K562 (cell line): Measurements from ENCODE around the gene CEL. TPM values are rescaled to one million over a fixed set of nuclear protein-coding genes. Genes with fewer than 3 reads are reported as not detected.

Source experiments
- ATAC-seq: fragments of 200-7000 bp; cut with Tn5 transposase; 3 replicates; pipeline ENCODE4 v1.9.1; 2020; ENCODE audit warnings: moderate library complexity
- BruUV-seq: library from RNA; stranded (reverse); fragments of 400-500 nt; replicated peaks from 2 replicates; lab custom pipeline; 2021; lab: Mats Ljungman, UMichigan
- CTCF ChIA-PET: fragments of 300-600 bp; formaldehyde crosslinking; extraction: SDS; loops from one replicate; lab custom pipeline; 2021; ENCODE audit warnings: low intra/inter-chr PET ratio; lab: Yijun Ruan, JAX
- POLR2A ChIA-PET: fragments of 300-600, 350-650 bp; sonication (Branson Sonifier 250); formaldehyde crosslinking; extraction: SDS; loops from one replicate; lab custom pipeline; 2021; ENCODE audit warnings: antibody characterized with exemption, inconsistent platforms; lab: Yijun Ruan, JAX
- DNase-seq, 4 experiments: peaks; one replicate each; pipeline versions ENCODE4 v3.0.0 to v3.0.0-alpha.2; 2011 to 2018; ENCODE audit warnings: low spot score in 3 of 4, mixed read lengths in 3 of 4; ENCODE audit errors: extremely low read depth in 1 of 4
- FAIRE-seq: peaks from 2 replicates; lab custom pipeline; 2011; peaks lifted over from hg19 to GRCh38; lab: Jason Lieb, UNC
- H2AFZ ChIP-seq: 2 replicates; pipeline ENCODE4 v1.6.0; 2011; ENCODE audit warnings: low read depth, low read length, control low read depth, inconsistent platforms
- H3K27ac ChIP-seq: fragments of 200-600 bp; 3 replicates; pipeline ENCODE4 v1.8.0; 2011; ENCODE audit warnings: low read depth, mild to moderate bottlenecking, control low read depth, inconsistent platforms, low read length, moderate library complexity, mixed read lengths; ENCODE audit errors: extremely low read depth
- H3K27me3 ChIP-seq, 2 experiments: fragments of 300-600 bp in 1 of 2; 2 replicates in 1 of 2; 3 replicates in 1 of 2; pipeline versions ENCODE4 v1.6.0 to v1.8.0; 2011; ENCODE audit warnings: inconsistent platforms in 2 of 2, low read length in 2 of 2, mild to moderate bottlenecking in 1 of 2, mixed read lengths in 1 of 2, moderate library complexity in 1 of 2; ENCODE audit not compliant: control insufficient read depth in 2 of 2, insufficient read depth in 2 of 2
- H3K36me3 ChIP-seq: fragments of 300-600 bp; 3 replicates; pipeline ENCODE4 v1.8.0; 2011; ENCODE audit warnings: mild to moderate bottlenecking, low read length, inconsistent platforms; ENCODE audit not compliant: control insufficient read depth, insufficient read depth
- H3K4me1 ChIP-seq, 2 experiments: fragments of 200-600 bp in 1 of 2; replicated peaks in 1 of 2; 2 replicates in 1 of 2; 3 replicates in 1 of 2; pipeline versions ENCODE4 v1.5.1 to v1.8.0; 2011; ENCODE audit warnings: inconsistent platforms in 2 of 2, low read length in 2 of 2, mild to moderate bottlenecking in 1 of 2, mixed read lengths in 1 of 2, moderate library complexity in 1 of 2; ENCODE audit not compliant: control insufficient read depth in 2 of 2, insufficient read depth in 2 of 2
- H3K4me2 ChIP-seq: 2 replicates; pipeline ENCODE4 v1.6.1; 2011; ENCODE audit warnings: low read length, control low read depth, inconsistent platforms, mixed read lengths; ENCODE audit not compliant: insufficient read depth
- H3K4me3 ChIP-seq: fragments of 200-600 bp; sonication (generic), shearing (Covaris generic); 2 replicates; pipeline ENCODE4 v1.5.1; 2016; ENCODE audit warnings: control low read depth, inconsistent platforms
- H3K79me2 ChIP-seq: fragments of 200-600 bp; 3 replicates; pipeline ENCODE4 v1.8.0; 2011; ENCODE audit warnings: low read length, inconsistent platforms; ENCODE audit not compliant: control insufficient read depth, insufficient read depth
- H3K9ac ChIP-seq, 2 experiments: 2 replicates each; pipeline versions ENCODE4 v1.6.0 to v1.6.1; 2011; ENCODE audit warnings: low read depth in 2 of 2, low read length in 2 of 2, control low read depth in 1 of 2, inconsistent platforms in 1 of 2, mild to moderate bottlenecking in 1 of 2, mixed read lengths in 1 of 2; ENCODE audit not compliant: insufficient read depth in 1 of 2
- H3K9me1 ChIP-seq: one replicate; pipeline ENCODE4 v1.6.0; 2011; ENCODE audit warnings: inconsistent platforms, mild to moderate bottlenecking, low read length, moderate library complexity; ENCODE audit not compliant: control insufficient read depth, insufficient read depth
- H3K9me3 ChIP-seq: replicated peaks from 2 replicates; pipeline ENCODE4 v1.5.1; 2011; ENCODE audit warnings: low read depth, low read length, inconsistent platforms; ENCODE audit not compliant: control insufficient read depth, insufficient read depth
- H4K20me1 ChIP-seq: replicated peaks from 2 replicates; pipeline ENCODE4 v1.6.1; 2011; ENCODE audit warnings: low read length, inconsistent platforms, mixed read lengths; ENCODE audit not compliant: control insufficient read depth, insufficient read depth
- BMI1 ChIP-seq: fragments of 150-350 bp; IDR thresholded peaks from 2 replicates; pipeline ENCODE4 v1.6.1; 2014; ENCODE audit warnings: low read length
- ELF4 ChIP-seq: fragments of 450-650 bp; formaldehyde crosslinking; IDR thresholded peaks from 2 replicates; pipeline ENCODE4 v1.4.0; 2022; ENCODE audit warnings: missing genetic modification characterization
- GATAD2B ChIP-seq: fragments of 450-650 bp; IDR thresholded peaks from 2 replicates; pipeline ENCODE4 v1.6.1; 2017; ENCODE audit warnings: mild to moderate bottlenecking, borderline replicate concordance
- KLF6 ChIP-seq: fragments of 250-450 bp; sonication (Bioruptor Pico); IDR thresholded peaks from 2 replicates; pipeline ENCODE4 v1.4.0; 2020; ENCODE audit warnings: mild to moderate bottlenecking, moderate library complexity, borderline replicate concordance
- LEF1 ChIP-seq: fragments of 450-650 bp; IDR thresholded peaks from 2 replicates; pipeline ENCODE4 v1.6.1; 2016; ENCODE audit warnings: mild to moderate bottlenecking
- ZNF584 ChIP-seq: fragments of 200-800 bp; sonication (Bioruptor generic); IDR thresholded peaks from 2 replicates; pipeline ENCODE4 v1.6.1; 2016; ENCODE audit warnings: low read depth, mild to moderate bottlenecking, missing genetic modification characterization, missing compliant biosample characterization
- WGBS: fragments of 100-300 bp; shearing (Covaris generic); methylation state at CpG from one replicate; pipeline ENCODE4 v1.1.6; 2016; ENCODE audit warnings: low coverage, mixed read lengths; ENCODE audit not compliant: insufficient coverage; ENCODE audit errors: missing lambda C conversion rate; 5-methylcytosine and 5-hydroxymethylcytosine counted together
- in situ Hi-C: fragments of 300-500 bp; cut with MboI; formaldehyde crosslinking; loops from 4 replicates; pipeline ENCODE4 v1.15.0; 2018; ENCODE audit warnings: inconsistent platforms, mixed read lengths
- intact Hi-C: fragments of 100-400 bp; cut with micrococcal nuclease; formaldehyde crosslinking; loops from 2 replicates; pipeline ENCODE4 v1.14.2; 2022
- polyA plus RNA-seq, 8 experiments: library from polyadenylated mRNA; depleted of rRNA in 4 of 8; stranded (reverse) in 5 of 8; unstranded in 3 of 8; fragments of >200 nt; fragmentation: Nextera tagmentation in 2 of 8; fragmentation: Illumina TruSeq in 1 of 8; extraction: Ambion mirVana in 2 of 8; extraction: Trizol in 1 of 8; gene quantifications; 2 replicates each; pipeline versions ENCODE4 v1.2.1 to v1.2.3, GENCODE V29; 2011 to 2014; ENCODE audit warnings: inconsistent platforms in 1 of 8, missing spikeins in 1 of 8
- total RNA-seq, 7 experiments: library from RNA; depleted of rRNA in 6 of 7; stranded (reverse); fragments of >200 nt in 6 of 7; fragmentation: Illumina TruSeq in 2 of 7; extraction: Trizol in 2 of 7; gene quantifications; 2 replicates each; pipeline versions ENCODE4 v1.2.1 to v1.2.3, GENCODE V29; 2011 to 2021; ENCODE audit warnings: low replicate concordance in 1 of 7
- TF ChIP-seq, protein P1 (sequence below), 2 experiments: IDR thresholded peaks in 1 of 2; conservative IDR thresholded peaks in 1 of 2; 2 replicates each; pipeline ENCODE4 v1.6.1; 2016; ENCODE audit warnings: low read depth in 2 of 2, mild to moderate bottlenecking in 1 of 2, missing compliant biosample characterization in 1 of 2, missing genetic modification characterization in 1 of 2, moderate library complexity in 1 of 2
- TF ChIP-seq, protein P2 (sequence below): sonication (generic); formaldehyde crosslinking; IDR thresholded peaks from 2 replicates; pipeline ENCODE4 v1.4.0; 2020; ENCODE audit warnings: mild to moderate bottlenecking, missing genetic modification reagents
- TF ChIP-seq, protein P3 (sequence below), 2 experiments: fragments of 450-650 bp; IDR thresholded peaks; 2 replicates each; pipeline ENCODE4 v1.6.1; 2018; ENCODE audit warnings: mild to moderate bottlenecking in 2 of 2, low read depth in 1 of 2; ENCODE audit not compliant: partially characterized antibody in 2 of 2
- TF ChIP-seq, protein P4 (sequence below): fragments of 450-650 bp; IDR thresholded peaks from 2 replicates; pipeline ENCODE4 v1.6.1; 2016; ENCODE audit warnings: missing biosample characterization, missing genetic modification characterization

The CEL gene
- total and polyA plus RNA-seq, 9 of the 15 experiments (the other 6 are each of a cell fraction or from before 2014, with no cell fraction given) = 0.09 to 3.0 (median 0.51) TPM; not detected in 2

DNA sequence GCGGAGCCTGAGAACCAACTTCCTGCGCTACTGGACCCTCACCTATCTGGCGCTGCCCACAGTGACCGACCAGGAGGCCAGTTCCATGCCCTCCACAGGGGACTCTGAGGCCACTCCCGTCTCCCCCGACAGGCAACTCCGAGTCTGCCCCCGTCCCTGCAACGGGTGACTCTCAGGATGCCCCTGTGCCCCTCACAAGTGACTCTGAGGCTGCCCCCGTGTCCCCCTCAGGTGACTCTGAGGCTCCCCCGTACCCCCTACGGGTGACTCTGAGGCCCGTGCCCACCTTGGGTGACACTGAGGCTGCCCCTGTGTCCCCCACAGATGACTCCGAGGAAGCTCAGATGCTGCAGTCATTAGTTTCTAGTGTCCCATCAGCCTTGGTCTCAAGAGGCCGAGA, 25.1 kb downstream of the CEL start:
- DNase-seq (no peak), FAIRE-seq (no peak), ATAC-seq (no peak)
- H3K4me2 ChIP-seq = no peak overlapping the region
- H3K4me3 ChIP-seq = no peak overlapping the region
- ChIA-PET POLR2A (interaction anchor here (1.0 kb wide), 1 partner anchor 17 kb away, joined by 4 read pairs; no protein-coding TSS in a partner anchor), CTCF (no interaction called here)
- H3K4me1 ChIP-seq = no peaks in the 10 kb centered on the region; a peak in 1 of 5 replicates
- H2AFZ ChIP-seq = no peak overlapping the region
- H3K27me3 ChIP-seq = no peaks in the 10 kb centered on the region
- intact Hi-C loops = no loop called here
- H3K36me3 ChIP-seq = no peaks in the 10 kb centered on the region
- in situ Hi-C loops = no loop called here
- no peaks in the 10 kb centered on the region for H3K9me1 ChIP-seq
- no peaks in the 10 kb centered on the region for H3K9me3 ChIP-seq
- H3K79me2 ChIP-seq = no peaks in the 10 kb centered on the region
- H3K27ac ChIP-seq = no peak overlapping the region
- BruUV-seq = no TSS peak
- WGBS = 6% methylated on average over 14 of the region's 15 CpGs
- H4K20me1 ChIP-seq = no peaks in the 10 kb centered on the region
- H3K9ac ChIP-seq = no peak overlapping the region
- TF ChIP-seq ELF4 (CRISPR knock-in tag) (no peak), ZNF584 (no peak), KLF6 (no peak), LEF1 (no peak), GATAD2B (no peak), BMI1 (no peak)
- TF ChIP-seq, protein P1, sequence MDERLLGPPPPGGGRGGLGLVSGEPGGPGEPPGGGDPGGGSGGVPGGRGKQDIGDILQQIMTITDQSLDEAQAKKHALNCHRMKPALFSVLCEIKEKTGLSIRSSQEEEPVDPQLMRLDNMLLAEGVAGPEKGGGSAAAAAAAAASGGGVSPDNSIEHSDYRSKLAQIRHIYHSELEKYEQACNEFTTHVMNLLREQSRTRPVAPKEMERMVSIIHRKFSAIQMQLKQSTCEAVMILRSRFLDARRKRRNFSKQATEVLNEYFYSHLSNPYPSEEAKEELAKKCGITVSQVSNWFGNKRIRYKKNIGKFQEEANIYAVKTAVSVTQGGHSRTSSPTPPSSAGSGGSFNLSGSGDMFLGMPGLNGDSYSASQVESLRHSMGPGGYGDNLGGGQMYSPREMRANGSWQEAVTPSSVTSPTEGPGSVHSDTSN (CRISPR knock-in tag; IDR thresholded peaks at IDR 0.05; ENCODE audit: low read depth) = no peak
- TF ChIP-seq, protein P1 (tag; conservative IDR thresholded peaks at IDR 0.05; ENCODE audit: low read depth) = no peak
- TF ChIP-seq, protein P2, sequence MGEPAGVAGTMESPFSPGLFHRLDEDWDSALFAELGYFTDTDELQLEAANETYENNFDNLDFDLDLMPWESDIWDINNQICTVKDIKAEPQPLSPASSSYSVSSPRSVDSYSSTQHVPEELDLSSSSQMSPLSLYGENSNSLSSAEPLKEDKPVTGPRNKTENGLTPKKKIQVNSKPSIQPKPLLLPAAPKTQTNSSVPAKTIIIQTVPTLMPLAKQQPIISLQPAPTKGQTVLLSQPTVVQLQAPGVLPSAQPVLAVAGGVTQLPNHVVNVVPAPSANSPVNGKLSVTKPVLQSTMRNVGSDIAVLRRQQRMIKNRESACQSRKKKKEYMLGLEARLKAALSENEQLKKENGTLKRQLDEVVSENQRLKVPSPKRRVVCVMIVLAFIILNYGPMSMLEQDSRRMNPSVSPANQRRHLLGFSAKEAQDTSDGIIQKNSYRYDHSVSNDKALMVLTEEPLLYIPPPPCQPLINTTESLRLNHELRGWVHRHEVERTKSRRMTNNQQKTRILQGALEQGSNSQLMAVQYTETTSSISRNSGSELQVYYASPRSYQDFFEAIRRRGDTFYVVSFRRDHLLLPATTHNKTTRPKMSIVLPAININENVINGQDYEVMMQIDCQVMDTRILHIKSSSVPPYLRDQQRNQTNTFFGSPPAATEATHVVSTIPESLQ (CRISPR knock-in tag) = no peak
- TF ChIP-seq, protein P3, sequence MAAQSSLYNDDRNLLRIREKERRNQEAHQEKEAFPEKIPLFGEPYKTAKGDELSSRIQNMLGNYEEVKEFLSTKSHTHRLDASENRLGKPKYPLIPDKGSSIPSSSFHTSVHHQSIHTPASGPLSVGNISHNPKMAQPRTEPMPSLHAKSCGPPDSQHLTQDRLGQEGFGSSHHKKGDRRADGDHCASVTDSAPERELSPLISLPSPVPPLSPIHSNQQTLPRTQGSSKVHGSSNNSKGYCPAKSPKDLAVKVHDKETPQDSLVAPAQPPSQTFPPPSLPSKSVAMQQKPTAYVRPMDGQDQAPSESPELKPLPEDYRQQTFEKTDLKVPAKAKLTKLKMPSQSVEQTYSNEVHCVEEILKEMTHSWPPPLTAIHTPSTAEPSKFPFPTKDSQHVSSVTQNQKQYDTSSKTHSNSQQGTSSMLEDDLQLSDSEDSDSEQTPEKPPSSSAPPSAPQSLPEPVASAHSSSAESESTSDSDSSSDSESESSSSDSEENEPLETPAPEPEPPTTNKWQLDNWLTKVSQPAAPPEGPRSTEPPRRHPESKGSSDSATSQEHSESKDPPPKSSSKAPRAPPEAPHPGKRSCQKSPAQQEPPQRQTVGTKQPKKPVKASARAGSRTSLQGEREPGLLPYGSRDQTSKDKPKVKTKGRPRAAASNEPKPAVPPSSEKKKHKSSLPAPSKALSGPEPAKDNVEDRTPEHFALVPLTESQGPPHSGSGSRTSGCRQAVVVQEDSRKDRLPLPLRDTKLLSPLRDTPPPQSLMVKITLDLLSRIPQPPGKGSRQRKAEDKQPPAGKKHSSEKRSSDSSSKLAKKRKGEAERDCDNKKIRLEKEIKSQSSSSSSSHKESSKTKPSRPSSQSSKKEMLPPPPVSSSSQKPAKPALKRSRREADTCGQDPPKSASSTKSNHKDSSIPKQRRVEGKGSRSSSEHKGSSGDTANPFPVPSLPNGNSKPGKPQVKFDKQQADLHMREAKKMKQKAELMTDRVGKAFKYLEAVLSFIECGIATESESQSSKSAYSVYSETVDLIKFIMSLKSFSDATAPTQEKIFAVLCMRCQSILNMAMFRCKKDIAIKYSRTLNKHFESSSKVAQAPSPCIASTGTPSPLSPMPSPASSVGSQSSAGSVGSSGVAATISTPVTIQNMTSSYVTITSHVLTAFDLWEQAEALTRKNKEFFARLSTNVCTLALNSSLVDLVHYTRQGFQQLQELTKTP (IDR thresholded peaks at IDR 0.05; ENCODE audit: low read depth in 1 of 2, partially characterized antibody in 2 of 2) = no peak
- TF ChIP-seq, protein P4, sequence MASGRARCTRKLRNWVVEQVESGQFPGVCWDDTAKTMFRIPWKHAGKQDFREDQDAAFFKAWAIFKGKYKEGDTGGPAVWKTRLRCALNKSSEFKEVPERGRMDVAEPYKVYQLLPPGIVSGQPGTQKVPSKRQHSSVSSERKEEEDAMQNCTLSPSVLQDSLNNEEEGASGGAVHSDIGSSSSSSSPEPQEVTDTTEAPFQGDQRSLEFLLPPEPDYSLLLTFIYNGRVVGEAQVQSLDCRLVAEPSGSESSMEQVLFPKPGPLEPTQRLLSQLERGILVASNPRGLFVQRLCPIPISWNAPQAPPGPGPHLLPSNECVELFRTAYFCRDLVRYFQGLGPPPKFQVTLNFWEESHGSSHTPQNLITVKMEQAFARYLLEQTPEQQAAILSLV = no peak
